Ramos (cell line): Measurements from ENCODE around the gene PIM2.
"Not testable (repeated sequence)": the region's sequence is repeated elsewhere in the genome, so short reads cannot be mapped to it uniquely, and the experiment has no call there.

ENCODE experiments used
- in situ Hi-C: fragments of 300-500 bp; cut with MboI; formaldehyde crosslinking; loops from one replicate; pipeline ENCODE4 v1.14.3; 2022; ENCODE audit warnings: low sequenced_read_pairs; ENCODE audit not compliant: unreplicated experiment

Gene PIM2

GRCh38 chrX:48890296-48890925 is 28.4 kb downstream of the PIM2 start:
- in situ Hi-C loops, result no loop called here

- in situ Hi-C loops, result not testable (repeated sequence)
Measured at GRCh38 chrX:48886586-48886985, 32.2 kb downstream of the PIM2 start.

GRCh38 chrX:48883729-48884128 is 35.1 kb downstream of the PIM2 start:
- in situ Hi-C loops, result no loop called here

- in situ Hi-C loops, result not testable (repeated sequence)
Measured at GRCh38 chrX:48876944-48877343, 41.9 kb downstream of the PIM2 start.

- in situ Hi-C loops, result not testable (repeated sequence)
Measured at GRCh38 chrX:48872017-48872416, 46.8 kb downstream of the PIM2 start.

GRCh38 chrX:48864210-48864609 is 54.6 kb downstream of the PIM2 start:
- in situ Hi-C loops, result no loop called here
